Measurements from ENCODE around the gene FRMD5. TPM values are rescaled to one million over a fixed set of nuclear protein-coding genes. Genes with fewer than 3 reads are reported as not detected.

The FRMD5 gene
- total RNA-seq, 1 experiment from 2014 or later, result 6.5 TPM

DNA sequence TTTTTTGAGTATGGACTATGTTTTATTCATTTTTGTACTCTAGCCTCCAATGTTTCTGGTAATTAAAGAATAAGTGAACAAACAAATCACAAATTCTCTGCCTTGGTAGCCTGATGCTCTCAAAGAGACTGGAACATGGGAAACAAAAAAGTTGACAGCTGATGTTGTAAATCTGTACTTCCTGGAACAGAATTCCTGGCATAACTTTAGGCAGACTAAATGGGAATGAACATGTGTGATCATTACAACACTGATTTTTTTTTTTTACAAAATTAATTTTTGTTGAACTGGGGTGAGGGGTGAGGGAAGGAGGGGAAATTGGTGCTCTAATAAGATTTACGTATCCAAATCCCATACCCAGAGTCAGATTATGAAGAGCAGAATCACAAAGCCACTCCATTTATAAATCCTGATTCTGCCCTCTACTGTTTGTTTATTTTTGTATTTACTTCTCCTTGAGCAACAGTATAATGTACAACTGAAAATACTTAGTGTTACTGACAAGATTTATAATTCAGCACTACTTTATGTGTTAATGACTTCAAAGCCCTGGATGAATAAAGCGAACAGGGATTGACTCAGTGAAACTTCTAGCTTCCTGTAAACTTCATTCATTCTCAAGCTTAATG, 165.0 kb downstream of the FRMD5 start:
- H3K4me3 ChIP-seq, result no peak overlapping the region
- POLR2A ChIA-PET (ENCODE audit: unreplicated experiment), result interaction anchor here (0.7 kb wide), 1 partner anchor 72 kb away, joined by 3 read pairs; no protein-coding TSS in a partner anchor
- H3K4me1 ChIP-seq (replicated peaks; ENCODE audit: insufficient read depth), result peaks cover 5% of the 10 kb centered on the region; the same call in 1 of the 2 replicates
- intact Hi-C loops (cut with micrococcal nuclease; ENCODE audit: unreplicated experiment), result no loop called here
- CTCF ChIA-PET, result no interaction called here
- H3K9me3 ChIP-seq (ENCODE audit: insufficient read depth, low read depth), result no peaks in the 10 kb centered on the region
- no peaks in the 10 kb centered on the region for H3F3A ChIP-seq (ENCODE audit: insufficient read depth, low read depth)
- TF ChIP-seq EZH2 (IDR thresholded peaks at IDR 0.05; ENCODE audit: low read depth) (no peak), CTCF (conservative IDR thresholded peaks at IDR 0.05) (no peak)
- no peak overlapping the region for H3K27ac ChIP-seq
- H3K27me3 ChIP-seq (ENCODE audit: insufficient read depth, low read depth), result no peaks in the 10 kb centered on the region
- no peaks in the 10 kb centered on the region for H4K20me1 ChIP-seq (ENCODE audit: insufficient read depth)
- H3K9me2 ChIP-seq (ENCODE audit: insufficient read depth), result no peaks in the 10 kb centered on the region
- DNase-seq, result no peak
- no peaks in the 10 kb centered on the region for H3K79me2 ChIP-seq (ENCODE audit: low read depth)
- no peaks in the 10 kb centered on the region for H3K36me3 ChIP-seq (ENCODE audit: low read depth)
- BruUV-seq (replicated peaks), result no TSS peak
- H3K4me2 ChIP-seq, result no peak overlapping the region
- H2AFZ ChIP-seq, result no peak overlapping the region

DNA sequence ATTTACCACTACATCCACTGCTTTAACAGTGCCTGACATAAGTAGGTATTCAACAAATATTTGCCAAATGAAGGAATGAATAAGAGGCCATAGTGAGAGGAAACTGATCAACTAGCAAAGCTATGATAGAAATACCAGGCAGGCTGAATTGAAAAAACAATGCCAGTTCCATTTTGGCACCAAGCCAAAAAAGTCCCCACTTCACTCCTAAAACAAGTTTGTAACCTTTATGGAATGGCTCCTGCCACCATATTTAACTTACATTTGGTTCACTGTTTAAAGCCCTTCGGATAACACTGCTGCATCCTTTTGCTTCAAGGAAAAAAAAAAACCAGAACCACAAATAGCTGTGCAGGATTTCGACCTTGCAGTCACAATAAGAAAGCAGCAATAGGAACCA, 166.1 kb downstream of the FRMD5 start:
- no peak overlapping the region for H3K27ac ChIP-seq
- no peak overlapping the region for H2AFZ ChIP-seq
- H3K9me2 ChIP-seq (ENCODE audit: insufficient read depth), result no peaks in the 10 kb centered on the region
- intact Hi-C loops (cut with micrococcal nuclease; ENCODE audit: unreplicated experiment), result no loop called here
- H3K4me3 ChIP-seq, result no peak overlapping the region
- no peaks in the 10 kb centered on the region for H3F3A ChIP-seq (ENCODE audit: insufficient read depth, low read depth)
- no peaks in the 10 kb centered on the region for H3K9me3 ChIP-seq (ENCODE audit: insufficient read depth, low read depth)
- POLR2A ChIA-PET (ENCODE audit: unreplicated experiment), result no interaction called here
- BruUV-seq (replicated peaks), result no TSS peak
- no peak for DNase-seq
- H3K4me1 ChIP-seq (replicated peaks; ENCODE audit: insufficient read depth), result peaks cover 5% of the 10 kb centered on the region; the same call in 1 of the 2 replicates
- no peaks in the 10 kb centered on the region for H3K79me2 ChIP-seq (ENCODE audit: low read depth)
- CTCF ChIA-PET, result no interaction called here
- no peak overlapping the region for H3K4me2 ChIP-seq
- TF ChIP-seq CTCF (conservative IDR thresholded peaks at IDR 0.05) (no peak), EZH2 (IDR thresholded peaks at IDR 0.05; ENCODE audit: low read depth) (no peak)
- H4K20me1 ChIP-seq (ENCODE audit: insufficient read depth), result no peaks in the 10 kb centered on the region
- no peaks in the 10 kb centered on the region for H3K36me3 ChIP-seq (ENCODE audit: low read depth)
- no peaks in the 10 kb centered on the region for H3K27me3 ChIP-seq (ENCODE audit: insufficient read depth, low read depth)

DNA sequence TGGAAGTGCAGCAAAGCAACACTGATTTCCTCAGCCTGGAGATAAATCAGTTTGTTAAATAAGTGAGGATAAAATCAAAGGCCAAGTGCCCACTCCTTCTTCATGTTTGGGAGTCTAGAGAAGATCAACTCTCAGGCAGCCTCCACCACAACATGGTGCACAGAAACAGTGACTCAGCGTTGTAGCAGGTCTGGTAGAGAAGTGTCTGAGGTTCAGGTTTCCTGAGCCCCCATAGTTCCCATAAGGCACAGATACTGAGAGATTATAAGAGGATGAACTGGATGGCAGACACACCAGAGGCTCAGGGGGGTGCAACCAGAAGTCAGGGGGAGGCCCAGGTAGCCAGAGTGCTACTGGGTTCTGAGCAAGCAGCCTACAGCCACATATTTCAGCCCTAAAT, 166.7 kb downstream of the FRMD5 start:
- POLR2A ChIA-PET (ENCODE audit: unreplicated experiment), result no interaction called here
- Histone ChIP-seq H3K4me1 (replicated peaks; ENCODE audit: insufficient read depth) (peaks cover 5% of the 10 kb centered on the region; the same call in 1 of the 2 replicates), H3F3A (ENCODE audit: insufficient read depth, low read depth) (no peaks in the 10 kb centered on the region), H4K20me1 (ENCODE audit: insufficient read depth) (no peaks in the 10 kb centered on the region), H3K9me3 (ENCODE audit: insufficient read depth, low read depth) (no peaks in the 10 kb centered on the region), H3K27me3 (ENCODE audit: insufficient read depth, low read depth) (no peaks in the 10 kb centered on the region), H3K27ac (no peak overlapping the region), H3K36me3 (ENCODE audit: low read depth) (no peaks in the 10 kb centered on the region), H3K4me2 (no peak overlapping the region), H3K4me3 (no peak overlapping the region), H3K9me2 (ENCODE audit: insufficient read depth) (no peaks in the 10 kb centered on the region), H2AFZ (no peak overlapping the region), H3K79me2 (ENCODE audit: low read depth) (no peaks in the 10 kb centered on the region)
- no TSS peak for BruUV-seq (replicated peaks)
- CTCF ChIA-PET, result no interaction called here
- TF ChIP-seq CTCF (conservative IDR thresholded peaks at IDR 0.05) (no peak), EZH2 (IDR thresholded peaks at IDR 0.05; ENCODE audit: low read depth) (no peak)
- intact Hi-C loops (cut with micrococcal nuclease; ENCODE audit: unreplicated experiment), result no loop called here
- no peak for DNase-seq
